KMS-11 (cell line): ENCODE data around the gene AGPAT4.

Source experiments
- H2AFZ ChIP-seq: fragments of 200-600 bp; sonication (generic); 2 replicates; pipeline ENCODE4 v1.6.1; 2016; ENCODE audit warnings: antibody characterized with exemption, mixed run types, low read depth
- H3K27ac ChIP-seq: fragments of 200-600 bp; sonication (generic); 2 replicates; pipeline ENCODE4 v1.6.1; 2016; ENCODE audit warnings: mild to moderate bottlenecking, mixed run types
- H3K27me3 ChIP-seq: fragments of 200-600 bp; sonication (generic); 2 replicates; pipeline ENCODE4 v1.6.1; 2017; ENCODE audit warnings: mild to moderate bottlenecking, low read depth, mixed run types, moderate library complexity; ENCODE audit not compliant: insufficient read depth
- H3K36me3 ChIP-seq: fragments of 200-600 bp; sonication (generic); 2 replicates; pipeline ENCODE4 v1.6.1; 2017; ENCODE audit warnings: mild to moderate bottlenecking, mixed run types; ENCODE audit not compliant: insufficient read depth
- H3K4me1 ChIP-seq: fragments of 200-600 bp; sonication (generic); 2 replicates; pipeline ENCODE4 v1.6.1; 2016; ENCODE audit warnings: mild to moderate bottlenecking, low read depth, mixed run types; ENCODE audit not compliant: poor library complexity, severe bottlenecking
- H3K4me2 ChIP-seq: fragments of 200-600 bp; sonication (generic); 2 replicates; pipeline ENCODE4 v1.7.0; 2016; ENCODE audit warnings: mild to moderate bottlenecking, mixed run types
- H3K4me3 ChIP-seq: fragments of 200-600 bp; sonication (generic); IDR thresholded peaks from 2 replicates; pipeline ENCODE4 v1.6.1; 2017; ENCODE audit warnings: low read depth, low read length, mixed read lengths; ENCODE audit not compliant: insufficient read depth
- H3K79me2 ChIP-seq: fragments of 200-600 bp; sonication (generic); 2 replicates; pipeline ENCODE4 v1.6.1; 2016; ENCODE audit warnings: low read depth, mixed run types; ENCODE audit not compliant: insufficient read depth
- H3K9ac ChIP-seq: fragments of 200-600 bp; sonication (generic); 2 replicates; pipeline ENCODE4 v1.6.1; 2016; ENCODE audit warnings: mild to moderate bottlenecking, mixed run types
- H4K20me1 ChIP-seq: fragments of 200-600 bp; sonication (generic); 2 replicates; pipeline ENCODE4 v1.6.1; 2016; ENCODE audit warnings: mild to moderate bottlenecking, mixed run types; ENCODE audit not compliant: insufficient read depth
- TF ChIP-seq, protein P1 (sequence below): fragments of 200-600 bp; sonication (generic); conservative IDR thresholded peaks from 2 replicates; pipeline ENCODE4 v1.6.1; 2017; ENCODE audit warnings: low read depth, mild to moderate bottlenecking, antibody characterized with exemption, low read length, moderate library complexity, mixed read lengths

The AGPAT4 gene

DNA sequence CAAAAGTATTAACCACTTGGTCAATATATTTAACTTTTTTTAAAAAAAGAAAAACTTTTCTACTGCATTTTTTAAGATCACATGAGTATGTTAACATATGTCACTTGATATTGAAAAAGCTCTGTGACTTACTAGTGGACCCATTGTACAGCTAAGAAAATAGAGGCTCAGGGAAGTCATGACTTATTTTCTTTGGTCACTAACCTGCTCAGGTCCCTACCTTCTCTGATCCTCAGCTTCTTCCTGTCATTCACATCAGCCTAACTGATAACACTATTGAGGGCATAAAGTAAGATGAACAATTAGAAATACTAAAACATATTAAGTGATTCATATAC is 19.8 kb downstream of the AGPAT4 start:
- Histone ChIP-seq H4K20me1 (no peaks in the 10 kb centered on the region), H3K36me3 (no peaks in the 10 kb centered on the region), H3K4me2 (no peak overlapping the region), H3K27me3 (no peaks in the 10 kb centered on the region), H3K27ac (no peak overlapping the region), H3K9ac (no peak overlapping the region), H3K79me2 (no peaks in the 10 kb centered on the region), H3K4me1 (no peaks in the 10 kb centered on the region), H3K4me3 (no peak overlapping the region), H2AFZ (no peak overlapping the region)
- TF ChIP-seq, protein P1, sequence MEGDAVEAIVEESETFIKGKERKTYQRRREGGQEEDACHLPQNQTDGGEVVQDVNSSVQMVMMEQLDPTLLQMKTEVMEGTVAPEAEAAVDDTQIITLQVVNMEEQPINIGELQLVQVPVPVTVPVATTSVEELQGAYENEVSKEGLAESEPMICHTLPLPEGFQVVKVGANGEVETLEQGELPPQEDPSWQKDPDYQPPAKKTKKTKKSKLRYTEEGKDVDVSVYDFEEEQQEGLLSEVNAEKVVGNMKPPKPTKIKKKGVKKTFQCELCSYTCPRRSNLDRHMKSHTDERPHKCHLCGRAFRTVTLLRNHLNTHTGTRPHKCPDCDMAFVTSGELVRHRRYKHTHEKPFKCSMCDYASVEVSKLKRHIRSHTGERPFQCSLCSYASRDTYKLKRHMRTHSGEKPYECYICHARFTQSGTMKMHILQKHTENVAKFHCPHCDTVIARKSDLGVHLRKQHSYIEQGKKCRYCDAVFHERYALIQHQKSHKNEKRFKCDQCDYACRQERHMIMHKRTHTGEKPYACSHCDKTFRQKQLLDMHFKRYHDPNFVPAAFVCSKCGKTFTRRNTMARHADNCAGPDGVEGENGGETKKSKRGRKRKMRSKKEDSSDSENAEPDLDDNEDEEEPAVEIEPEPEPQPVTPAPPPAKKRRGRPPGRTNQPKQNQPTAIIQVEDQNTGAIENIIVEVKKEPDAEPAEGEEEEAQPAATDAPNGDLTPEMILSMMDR = no peak

DNA sequence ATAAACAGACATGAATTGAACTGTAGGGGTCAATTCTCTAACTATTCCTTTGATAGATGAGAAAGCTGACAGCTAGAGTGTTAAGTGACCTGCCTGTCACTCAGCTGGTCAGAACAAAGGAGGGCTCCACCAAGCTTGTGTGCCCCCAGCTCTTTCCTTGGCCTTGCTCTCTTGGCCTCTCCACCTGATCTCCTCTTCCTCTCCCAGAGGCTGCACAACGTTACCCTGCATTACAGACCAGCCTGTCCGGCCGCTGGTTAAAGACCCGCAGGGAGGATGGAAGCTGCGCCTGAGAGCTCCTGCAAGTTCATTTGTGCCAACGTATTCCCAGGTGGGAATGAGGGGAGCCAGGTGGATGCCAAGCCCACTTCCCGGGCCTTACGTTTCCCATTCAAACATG is 22.5 kb downstream of the AGPAT4 start:
- TF ChIP-seq, protein P1 = no peak
- no peaks in the 10 kb centered on the region for H3K4me1 ChIP-seq

DNA sequence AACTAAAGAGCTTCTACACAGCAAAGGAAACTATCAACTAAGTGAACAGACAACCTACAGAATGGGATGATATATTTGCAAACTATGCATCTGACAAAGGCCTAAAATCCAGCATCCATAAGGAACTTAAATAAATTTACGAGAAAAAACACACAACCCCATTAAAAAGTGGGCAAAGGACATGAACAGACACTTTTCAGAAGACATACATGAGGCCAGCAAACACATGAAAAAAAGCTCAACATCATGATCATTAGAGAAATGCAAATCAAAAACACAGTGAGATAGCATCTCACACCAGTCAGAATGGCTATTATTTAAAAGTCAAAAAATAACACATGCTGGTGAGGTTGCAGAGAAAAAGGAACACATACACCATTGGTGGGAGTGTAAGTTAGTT is 24.5 kb downstream of the AGPAT4 start:
- no peak overlapping the region for H3K9ac ChIP-seq
- H2AFZ ChIP-seq = no peak overlapping the region
- H3K27ac ChIP-seq = no peak overlapping the region
- no peak overlapping the region for H3K4me2 ChIP-seq
- H3K4me1 ChIP-seq = no peaks in the 10 kb centered on the region
- TF ChIP-seq, protein P1 = no peak
- no peaks in the 10 kb centered on the region for H3K79me2 ChIP-seq
- H4K20me1 ChIP-seq = no peaks in the 10 kb centered on the region
- H3K36me3 ChIP-seq = no peaks in the 10 kb centered on the region
- no peaks in the 10 kb centered on the region for H3K27me3 ChIP-seq
- no peak overlapping the region for H3K4me3 ChIP-seq

More for the DNA sequence above, 22.5 kb downstream of the AGPAT4 start:
- no peak overlapping the region for H3K27ac ChIP-seq
- H3K4me2 ChIP-seq = no peak overlapping the region
- no peaks in the 10 kb centered on the region for H4K20me1 ChIP-seq
- H2AFZ ChIP-seq = no peak overlapping the region
- no peak overlapping the region for H3K9ac ChIP-seq
- H3K27me3 ChIP-seq = no peaks in the 10 kb centered on the region
- no peak overlapping the region for H3K4me3 ChIP-seq
- H3K36me3 ChIP-seq = no peaks in the 10 kb centered on the region
- H3K79me2 ChIP-seq = no peaks in the 10 kb centered on the region

DNA sequence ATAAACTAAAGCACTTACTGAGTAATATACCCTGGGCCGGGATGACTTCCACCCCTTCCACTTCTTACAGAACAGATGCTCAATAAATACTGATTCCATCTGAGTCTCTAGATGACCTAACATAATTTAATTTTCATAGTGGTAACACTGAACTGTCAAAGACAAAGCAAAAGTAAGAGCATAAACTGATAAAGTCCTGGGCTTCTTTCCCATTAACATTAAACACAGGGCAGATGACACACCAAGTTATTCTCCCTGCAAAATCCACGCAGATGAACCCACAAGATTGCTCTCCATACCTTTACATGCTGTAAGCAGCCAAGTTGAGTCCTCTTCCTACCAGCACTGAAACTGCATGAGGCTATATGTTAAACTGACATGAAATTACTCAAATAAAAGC is 27.1 kb downstream of the AGPAT4 start:
- no peaks in the 10 kb centered on the region for H3K36me3 ChIP-seq
- no peaks in the 10 kb centered on the region for H3K79me2 ChIP-seq
- no peak overlapping the region for H3K9ac ChIP-seq
- H3K27me3 ChIP-seq = no peaks in the 10 kb centered on the region
- TF ChIP-seq, protein P1 = no peak
- no peak overlapping the region for H3K4me2 ChIP-seq
- no peak overlapping the region for H3K4me3 ChIP-seq
- no peaks in the 10 kb centered on the region for H3K4me1 ChIP-seq
- H3K27ac ChIP-seq = no peak overlapping the region
- H4K20me1 ChIP-seq = no peaks in the 10 kb centered on the region
- no peak overlapping the region for H2AFZ ChIP-seq

DNA sequence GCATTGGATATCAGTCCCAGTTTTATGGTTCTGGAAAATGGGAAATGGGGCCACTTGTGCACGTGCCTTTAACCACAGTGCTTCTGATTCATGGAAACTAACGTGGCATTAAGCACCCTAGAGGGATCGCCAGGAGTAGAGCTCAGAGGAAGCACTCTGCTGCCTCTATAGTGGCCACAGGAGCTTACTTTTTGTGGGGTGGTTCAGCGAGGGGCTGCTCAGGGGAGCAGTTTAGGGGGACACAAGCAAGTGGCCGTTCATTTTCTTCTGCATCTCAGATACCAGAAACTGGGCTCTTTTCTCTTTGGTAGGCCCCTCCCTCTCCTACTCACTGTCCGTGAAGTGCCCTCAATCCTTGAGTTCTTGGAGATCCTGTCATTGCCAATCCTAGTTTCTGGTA is 28.5 kb downstream of the AGPAT4 start:
- Histone ChIP-seq H3K79me2 (no peaks in the 10 kb centered on the region), H3K9ac (no peak overlapping the region), H2AFZ (no peak overlapping the region), H3K4me3 (no peak overlapping the region), H3K36me3 (no peaks in the 10 kb centered on the region), H3K4me1 (no peaks in the 10 kb centered on the region), H3K27me3 (no peaks in the 10 kb centered on the region), H3K4me2 (no peak overlapping the region), H4K20me1 (no peaks in the 10 kb centered on the region), H3K27ac (no peak overlapping the region)
- TF ChIP-seq, protein P1 = no peak
